ENCODE measurements around the gene BMI1.
"Not testable (repeated sequence)": the region's sequence is repeated elsewhere in the genome, so short reads cannot be mapped to it uniquely, and the experiment has no call there.

BMI1 gene

DNA sequence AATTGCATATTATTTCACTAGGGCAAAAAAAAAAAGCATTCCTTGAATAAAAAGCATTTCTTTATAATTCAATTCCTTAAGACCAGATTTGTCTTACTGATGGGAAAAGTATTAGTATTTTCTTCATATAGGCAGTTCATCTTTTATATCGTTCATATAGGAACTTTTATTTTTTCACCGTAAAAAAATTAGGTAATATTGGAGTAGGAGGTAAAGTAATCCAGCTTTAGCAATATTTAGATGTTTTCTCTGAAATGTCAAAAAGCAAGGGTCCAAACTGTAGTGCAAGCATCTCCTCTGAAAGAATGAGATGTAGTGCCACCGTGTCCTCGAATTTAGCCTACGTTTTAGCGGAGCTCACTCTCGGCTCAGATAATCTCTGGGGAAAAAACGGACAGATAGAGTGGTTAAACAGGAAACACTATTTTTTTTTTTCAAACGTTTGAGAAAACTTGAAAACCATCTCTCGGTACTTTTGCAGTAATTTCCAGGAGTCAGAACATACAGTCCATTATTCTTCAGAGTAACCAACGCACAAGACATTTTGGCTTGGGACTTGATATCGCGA is 18.9 kb downstream of the BMI1 start:
- no peak for DNase-seq (ENCODE audit: low read depth, low spot score)

- DNase-seq (ENCODE audit: low read depth, low spot score) = no peak
Measured at GRCh38 chr10:22340329-22341189, 19.7 kb downstream of the BMI1 start.

DNA sequence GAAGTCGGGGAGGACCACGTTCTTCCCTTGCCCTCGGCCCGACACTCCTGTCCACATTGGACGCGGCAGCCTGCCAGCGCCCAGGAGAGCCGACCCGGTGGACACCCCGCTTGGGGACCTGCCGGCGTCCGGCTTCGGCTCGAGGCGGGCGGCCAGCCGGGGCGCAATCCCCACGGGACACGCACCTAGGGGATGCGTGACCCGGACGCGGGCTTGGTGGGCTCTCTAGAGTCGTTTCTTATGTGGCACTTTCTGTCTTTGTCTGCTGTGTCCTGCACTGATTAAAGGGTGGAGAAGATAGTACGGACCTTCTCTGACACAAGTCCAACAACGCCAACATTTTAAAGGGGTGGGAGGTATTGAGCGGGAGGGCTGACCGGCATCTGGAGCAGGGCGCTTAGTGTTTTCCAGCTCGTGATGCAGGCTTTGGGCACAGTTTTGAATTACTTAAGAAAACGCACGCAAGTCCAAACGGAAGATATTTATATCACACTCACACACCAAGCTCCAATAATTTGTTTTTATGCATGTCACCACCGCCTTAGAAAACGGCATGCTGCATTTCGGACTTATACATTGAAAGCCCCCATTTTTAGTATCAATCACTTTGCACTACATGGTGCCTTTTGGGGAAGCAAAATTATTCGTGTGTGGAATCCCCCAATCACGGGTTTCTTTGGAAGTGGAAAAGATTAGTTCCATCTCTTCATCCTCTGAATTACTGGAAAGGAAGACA is 20.5 kb downstream of the BMI1 start:
- DNase-seq (ENCODE audit: low read depth, low spot score) = no peak

- DNase-seq (ENCODE audit: low read depth, low spot score) = no peak
Measured at GRCh38 chr10:22341926-22342196, 21.0 kb downstream of the BMI1 start.

- DNase-seq (ENCODE audit: low read depth, low spot score) = no peak
Measured at GRCh38 chr10:22342421-22342820, 21.5 kb downstream of the BMI1 start.

DNA sequence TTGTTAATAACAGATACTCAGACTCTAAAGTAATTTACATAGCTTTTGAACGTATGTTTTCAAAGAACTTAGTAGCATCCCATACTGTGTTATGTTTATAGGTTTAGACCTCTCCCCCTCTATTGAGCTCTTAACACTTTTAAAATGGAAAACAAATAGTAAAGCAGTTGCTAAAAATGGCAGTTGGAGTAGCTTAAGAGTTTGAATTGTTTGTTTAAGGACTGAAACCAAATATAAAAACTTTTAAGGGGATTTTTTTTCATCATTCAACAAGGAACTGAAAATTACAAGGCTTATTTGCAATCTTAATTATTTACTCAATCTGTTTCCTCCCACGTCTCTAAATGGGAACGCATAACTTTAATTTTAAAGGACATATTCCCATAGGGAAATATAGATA is 22.8 kb downstream of the BMI1 start:
- DNase-seq (ENCODE audit: low read depth, low spot score) = no peak

DNA sequence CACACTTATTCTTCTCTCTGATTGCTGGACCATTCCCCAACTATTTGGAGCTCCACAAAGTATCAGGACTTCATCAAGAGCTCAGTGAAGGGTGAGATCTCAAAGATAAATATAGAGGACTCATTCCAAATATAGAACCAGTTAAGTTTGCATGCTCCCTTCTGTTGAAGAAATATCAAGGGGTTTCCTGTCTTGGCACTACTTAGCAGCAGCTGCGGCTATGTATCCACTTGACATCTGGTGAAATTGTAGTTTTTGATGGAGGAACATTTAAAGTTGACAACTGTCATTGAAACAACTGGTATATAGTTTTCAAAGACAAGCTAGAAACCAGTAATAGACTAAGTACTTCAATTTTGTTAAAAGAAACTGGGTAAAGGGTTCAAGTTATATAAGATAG is 23.4 kb downstream of the BMI1 start:
- DNase-seq (ENCODE audit: low read depth, low spot score) = no peak

DNA sequence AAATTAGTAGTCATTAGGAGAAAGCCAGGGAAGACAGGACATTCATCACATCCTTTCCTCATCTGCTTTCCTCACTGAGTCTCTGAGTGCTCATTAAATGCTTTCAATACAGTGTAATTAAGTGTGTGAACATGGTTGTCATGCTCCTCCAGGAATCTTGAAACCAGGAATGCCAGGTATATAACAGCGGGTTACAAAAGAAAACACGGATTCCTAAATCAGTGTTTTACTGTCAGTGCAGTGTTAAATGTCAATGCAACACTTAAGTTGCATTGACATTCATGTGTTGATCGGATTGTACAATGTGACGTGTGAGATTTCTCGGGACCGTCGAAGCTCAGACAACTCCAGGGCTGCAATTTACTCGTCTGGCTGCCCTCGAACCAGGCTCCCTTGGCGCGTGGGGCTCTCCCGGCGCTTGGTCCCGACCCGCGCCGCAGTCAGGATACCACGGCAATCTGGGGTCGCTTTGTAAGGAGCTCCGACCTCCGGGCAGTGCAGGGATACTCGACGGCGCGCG is 23.9 kb downstream of the BMI1 start:
- no peak for DNase-seq (ENCODE audit: low read depth, low spot score)

GRCh38 chr10:22345301-22346095 is 24.6 kb downstream of the BMI1 start, which contains the start of gene SPAG6:
SPAG6 (plus strand) TSS chr10:22345496; CDS start chr10:22345612, 116 bp downstream.
- DNase-seq (ENCODE audit: low read depth, low spot score) = no peak

DNA sequence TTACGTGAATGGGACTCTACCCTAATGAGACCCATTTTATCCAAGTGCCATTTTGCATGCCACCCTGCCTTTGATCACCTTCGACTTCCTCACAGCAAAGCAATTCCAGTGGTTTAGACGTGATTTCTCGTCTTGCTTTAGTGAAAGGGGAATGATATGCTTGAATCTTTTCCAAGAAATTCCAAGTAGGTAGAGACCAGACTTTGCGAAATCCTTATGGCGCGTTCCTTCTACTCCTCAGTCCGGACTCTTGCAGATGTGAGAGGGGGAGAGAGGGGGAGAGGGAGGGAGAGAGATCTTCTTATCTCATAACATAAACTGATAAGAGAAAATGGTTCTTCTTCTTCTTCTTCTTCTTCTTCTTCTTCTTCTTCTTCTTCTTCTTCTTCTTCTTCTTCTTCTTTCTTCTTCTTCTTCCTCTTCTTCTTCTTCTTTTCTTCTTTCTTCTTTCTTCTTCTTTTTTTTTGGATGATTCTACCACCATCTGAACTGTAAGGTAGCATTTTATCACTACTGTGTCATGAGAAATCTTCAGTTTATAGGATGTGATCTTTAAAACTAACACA is 25.3 kb downstream of the BMI1 start:
- no peak for DNase-seq (ENCODE audit: low read depth, low spot score)

GRCh38 chr10:22349755-22350154 is 28.9 kb downstream of the BMI1 start:
- DNase-seq (ENCODE audit: low read depth, low spot score) = no peak

- no peak for DNase-seq (ENCODE audit: low read depth, low spot score)
Measured at GRCh38 chr10:22351131-22351703, 30.3 kb downstream of the BMI1 start.

DNA sequence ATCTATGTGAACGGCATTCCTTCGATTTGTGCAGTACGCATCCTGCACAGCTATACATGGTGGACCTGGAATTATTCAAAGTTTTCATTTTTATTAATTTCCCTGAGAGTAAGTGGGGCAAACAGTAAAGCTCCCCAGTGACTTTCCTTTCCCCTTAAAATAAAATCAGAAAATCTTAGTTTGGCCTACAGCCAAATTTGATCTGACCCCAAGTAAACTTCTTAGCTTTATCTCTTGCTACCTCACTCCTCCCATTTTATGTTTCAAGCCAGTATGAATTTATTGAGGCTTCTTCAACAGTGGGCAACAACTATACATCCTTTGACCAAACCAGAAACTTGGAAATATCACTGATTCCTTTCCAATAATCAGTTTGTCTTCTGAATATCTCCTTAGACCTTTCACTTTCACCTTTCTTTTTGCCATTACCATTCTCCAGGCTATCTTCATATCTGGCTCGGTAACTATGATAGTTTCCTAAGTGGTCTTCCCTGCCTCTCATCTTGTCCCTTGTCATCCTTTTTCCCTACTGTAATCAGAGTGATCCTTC is 35.5 kb downstream of the BMI1 start:
- DNase-seq (ENCODE audit: low read depth, low spot score) = no peak

GRCh38 chr10:22357770-22358169 is 36.9 kb downstream of the BMI1 start:
- not testable (repeated sequence) for DNase-seq (ENCODE audit: low read depth, low spot score)

- DNase-seq (ENCODE audit: low read depth, low spot score) = no peak
Measured at GRCh38 chr10:22363305-22363704, 42.4 kb downstream of the BMI1 start.

DNA sequence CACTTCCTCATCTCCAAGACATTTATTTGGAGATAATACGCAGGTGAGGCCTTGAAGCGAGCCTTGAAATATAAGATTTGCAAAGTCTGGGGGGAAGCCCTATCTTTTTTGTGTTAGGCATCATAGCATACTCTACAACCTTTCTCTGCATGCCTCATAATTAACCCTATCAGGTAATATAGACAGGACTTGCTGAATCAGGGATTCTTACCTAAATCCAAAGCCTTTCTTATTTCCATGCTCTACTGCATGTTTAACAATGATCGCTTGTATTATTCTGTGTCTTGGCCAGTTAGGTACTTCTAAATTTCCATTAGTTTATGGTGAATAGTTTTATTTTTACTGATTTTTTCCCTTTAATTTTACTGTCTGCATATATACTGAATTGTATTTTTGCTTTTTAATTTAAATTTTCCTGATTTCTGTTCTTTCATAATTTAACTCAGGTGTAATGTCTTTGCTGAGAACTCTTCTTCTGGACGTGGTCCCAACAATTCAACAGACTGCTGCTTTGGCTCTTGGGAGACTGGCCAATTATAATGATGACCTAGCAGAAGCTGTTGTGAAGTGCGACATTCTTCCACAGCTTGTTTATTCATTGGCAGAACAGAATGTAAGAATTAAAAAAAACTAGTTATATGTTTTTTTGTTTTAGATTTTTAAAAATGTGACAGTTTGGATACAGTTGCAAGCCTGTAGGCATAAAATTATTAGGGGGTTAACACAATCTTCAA is 43.7 kb downstream of the BMI1 start:
- no peak for DNase-seq (ENCODE audit: low read depth, low spot score)

GRCh38 chr10:22365233-22365632 is 44.3 kb downstream of the BMI1 start:
- no peak for DNase-seq (ENCODE audit: low read depth, low spot score)

DNA sequence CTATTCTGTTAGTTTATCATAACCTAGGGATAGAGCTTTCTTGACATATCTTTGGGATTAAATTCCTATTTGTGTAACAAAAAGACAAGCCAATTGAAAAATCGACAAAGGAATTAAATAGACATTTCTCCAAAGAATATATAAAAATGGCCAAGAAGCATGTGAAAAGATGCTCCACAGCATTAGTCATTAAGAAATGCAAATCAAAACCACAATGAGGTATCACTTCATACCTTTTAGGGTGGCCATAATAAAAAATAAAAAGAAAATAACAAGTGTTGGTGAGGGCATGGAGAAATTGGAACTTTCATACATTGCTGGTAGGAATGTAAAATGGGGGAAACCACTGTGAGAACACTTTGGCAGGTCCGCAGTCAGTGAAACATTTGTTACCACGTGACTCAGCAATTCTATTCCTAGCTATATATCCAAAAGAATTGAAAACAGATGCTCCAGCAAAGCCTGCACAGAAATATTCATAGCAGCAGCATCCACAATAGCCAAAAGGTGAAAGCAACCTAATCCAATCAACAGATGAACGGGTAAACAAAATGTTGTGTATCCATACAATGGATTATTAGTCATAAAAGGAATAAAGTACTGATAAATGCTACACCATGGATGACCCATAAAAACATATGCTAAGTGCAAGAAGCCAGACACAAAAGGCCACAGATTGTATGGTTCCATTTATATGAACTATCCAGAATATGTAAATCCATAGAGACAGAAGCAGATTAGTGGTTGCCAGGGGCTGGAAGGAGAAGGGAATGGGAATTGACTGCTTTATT is 44.9 kb downstream of the BMI1 start:
- DNase-seq (ENCODE audit: low read depth, low spot score) = no peak

GRCh38 chr10:22366435-22366703 is 45.5 kb downstream of the BMI1 start:
- DNase-seq (ENCODE audit: low read depth, low spot score) = no peak

GRCh38 chr10:22366771-22367170 is 45.9 kb downstream of the BMI1 start:
- DNase-seq (ENCODE audit: low read depth, low spot score) = no peak
